Endothelial cell of umbilical vein (primary cell): ENCODE results near the gene SHROOM2.

ENCODE experiments used
- CTCF ChIP-seq, 2 donors: IDR thresholded peaks; 1 replicate in 1 of 2; 2 replicates in 1 of 2; pipeline ENCODE4 v1.5.1; 2011; ENCODE audit warnings: low read length in 2 of 2, mild to moderate bottlenecking in 2 of 2, moderate library complexity in 2 of 2, control low read depth in 1 of 2, inconsistent platforms in 1 of 2, low read depth in 1 of 2; ENCODE audit not compliant: insufficient read depth in 1 of 2; ENCODE audit errors: extremely low read depth in 1 of 2
- EZH2 ChIP-seq: IDR thresholded peaks from 2 replicates; pipeline ENCODE4 v1.6.1; 2012; ENCODE audit warnings: borderline replicate concordance, low read depth, mild to moderate bottlenecking, moderate library complexity, low read length, inconsistent platforms; ENCODE audit not compliant: severe bottlenecking
- POLR2A ChIP-seq: IDR thresholded peaks from 2 replicates; pipeline ENCODE4 v1.6.1; 2012; ENCODE audit warnings: low read depth, mild to moderate bottlenecking, control low read depth, low read length
- POLR2AphosphoS5 ChIP-seq: IDR thresholded peaks from 2 replicates; pipeline ENCODE4 v1.6.1; 2012; ENCODE audit warnings: low read depth, mild to moderate bottlenecking, control low read depth, low read length, moderate library complexity; ENCODE audit not compliant: insufficient read depth

GRCh38 chrX:9794495-9794894 is 8.3 kb downstream of the SHROOM2 start:
- TF ChIP-seq POLR2A (no peak), CTCF (IDR thresholded peaks at IDR 0.05; ENCODE audit: extremely low read depth in 1 of 2, insufficient read depth in 1 of 2, low read depth in 1 of 2, low read length in 2 of 2) (no peak), EZH2 (no peak), POLR2AphosphoS5 (no peak)
